GM23338 (cell line): Measurements from ENCODE around the gene IMMP2L. TPM values are rescaled to one million over a fixed set of nuclear protein-coding genes. Genes with fewer than 3 reads are reported as not detected.

Experiments
- ATAC-seq: fragments of 200-7000 bp; cut with Tn5 transposase; 3 replicates; pipeline ENCODE4 v1.9.1; 2020
- DNase-seq: peaks from one replicate; pipeline ENCODE4 v3.0.0-alpha.2; 2015; ENCODE audit warnings: low spot score
- H2AFZ ChIP-seq: fragments of 200-600 bp; sonication (generic); 2 replicates; pipeline ENCODE4 v1.8.0; 2016; ENCODE audit warnings: antibody characterized with exemption, mild to moderate bottlenecking, moderate library complexity
- H3F3A ChIP-seq: fragments of 200-600 bp; sonication (generic); replicated peaks from 2 replicates; pipeline ENCODE4 v1.8.0; 2017; ENCODE audit warnings: antibody characterized with exemption, mixed run types, low read depth
- H3K27ac ChIP-seq: fragments of 200-600 bp; sonication (generic); 2 replicates; pipeline ENCODE4 v1.6.1; 2016; ENCODE audit warnings: low read depth
- H3K27me3 ChIP-seq: fragments of 200-600 bp; sonication (generic); 2 replicates; pipeline ENCODE4 v1.8.0; 2016; ENCODE audit warnings: mild to moderate bottlenecking, mixed run types, moderate library complexity; ENCODE audit not compliant: insufficient read depth
- H3K36me3 ChIP-seq: fragments of 200-600 bp; sonication (generic); 2 replicates; pipeline ENCODE4 v1.8.0; 2016; ENCODE audit warnings: mild to moderate bottlenecking; ENCODE audit not compliant: insufficient read depth
- H3K4me1 ChIP-seq: fragments of 200-600 bp; sonication (generic); 2 replicates; pipeline ENCODE4 v1.8.0; 2016; ENCODE audit warnings: mild to moderate bottlenecking, moderate library complexity; ENCODE audit not compliant: insufficient read depth
- H3K4me2 ChIP-seq: fragments of 200-600 bp; sonication (generic); 2 replicates; pipeline ENCODE4 v1.7.1; 2017; ENCODE audit warnings: mixed run types
- H3K4me3 ChIP-seq: fragments of 200-600 bp; sonication (generic); 2 replicates; pipeline ENCODE4 v1.6.1; 2016; ENCODE audit warnings: mixed run types
- H3K79me2 ChIP-seq: fragments of 200-600 bp; sonication (generic); replicated peaks from 2 replicates; pipeline ENCODE4 v1.8.0; 2017; ENCODE audit warnings: mild to moderate bottlenecking; ENCODE audit not compliant: insufficient read depth
- H3K9me2 ChIP-seq: fragments of 200-600 bp; sonication (generic); 2 replicates; pipeline ENCODE4 v1.8.0; 2017; ENCODE audit not compliant: insufficient read depth
- H4K20me1 ChIP-seq: fragments of 200-600 bp; sonication (generic); replicated peaks from 2 replicates; pipeline ENCODE4 v1.8.0; 2017; ENCODE audit warnings: mild to moderate bottlenecking; ENCODE audit not compliant: insufficient read depth
- H3K27ac Mint-ChIP-seq: 2 replicates; pipeline ENCODE4 v1.8.0; 2020; ENCODE audit warnings: inconsistent platforms, mild to moderate bottlenecking, moderate library complexity, mixed read lengths
- H3K27me3 Mint-ChIP-seq: 3 replicates; pipeline ENCODE4 v1.8.0; 2022; ENCODE audit warnings: low read depth, mild to moderate bottlenecking, moderate library complexity, mixed read lengths, inconsistent platforms; ENCODE audit not compliant: insufficient read depth, poor library complexity
- H3K36me3 Mint-ChIP-seq: 3 replicates; pipeline ENCODE4 v1.8.0; 2021; ENCODE audit warnings: low read depth, mild to moderate bottlenecking, inconsistent platforms, moderate library complexity, mixed read lengths
- H3K4me1 Mint-ChIP-seq: 3 replicates; pipeline ENCODE4 v1.8.0; 2020; ENCODE audit warnings: mild to moderate bottlenecking, inconsistent platforms, mixed read lengths
- H3K4me3 Mint-ChIP-seq: 3 replicates; pipeline ENCODE4 v1.8.0; 2021; ENCODE audit warnings: moderate library complexity, mild to moderate bottlenecking, inconsistent platforms, mixed read lengths
- H3K9me3 Mint-ChIP-seq: 3 replicates; pipeline ENCODE4 v1.8.0; 2020; ENCODE audit warnings: moderate library complexity, mild to moderate bottlenecking, inconsistent platforms, mixed read lengths
- CREB1 ChIP-seq: fragments of 250-450 bp; sonication (Bioruptor Pico); IDR thresholded peaks from 2 replicates; pipeline ENCODE4 v1.5.0; 2020; ENCODE audit warnings: low read depth, mild to moderate bottlenecking, moderate library complexity
- CTCF ChIP-seq, 2 experiments: fragments of 200-600 bp in 1 of 2; sonication (generic) in 1 of 2; conservative IDR thresholded peaks; 2 replicates each; pipeline versions ENCODE4 v1.5.1 to v1.6.1; 2016 to 2017; ENCODE audit warnings: antibody characterized with exemption in 2 of 2, low read depth in 2 of 2, mild to moderate bottlenecking in 2 of 2, moderate library complexity in 1 of 2
- ETS1 ChIP-seq: IDR thresholded peaks from 2 replicates; pipeline ENCODE4 v1.6.1; 2016; ENCODE audit warnings: antibody characterized with exemption
- EZH2 ChIP-seq: fragments of 200-600 bp; sonication (generic); IDR thresholded peaks from one replicate; pipeline ENCODE4 v1.8.0; 2017; ENCODE audit warnings: antibody characterized with exemption, mild to moderate bottlenecking, low read depth; ENCODE audit not compliant: unreplicated experiment
- EZH2phosphoT487 ChIP-seq: fragments of 200-600 bp; sonication (generic); IDR thresholded peaks from one replicate; pipeline ENCODE4 v1.8.1; 2018; ENCODE audit warnings: antibody characterized with exemption; ENCODE audit not compliant: unreplicated experiment
- JUNB ChIP-seq: IDR thresholded peaks from one replicate; pipeline ENCODE4 v1.6.1; 2016; ENCODE audit warnings: antibody characterized with exemption; ENCODE audit not compliant: unreplicated experiment
- NANOG ChIP-seq: IDR thresholded peaks from 2 replicates; pipeline ENCODE4 v1.6.1; 2016; ENCODE audit warnings: antibody characterized with exemption, borderline replicate concordance
- POLR2AphosphoS5 ChIP-seq: IDR thresholded peaks from 2 replicates; pipeline ENCODE4 v1.6.1; 2016; ENCODE audit warnings: antibody characterized with exemption, low read depth
- REST ChIP-seq: IDR thresholded peaks from one replicate; pipeline ENCODE4 v1.6.1; 2018; ENCODE audit warnings: antibody characterized with exemption; ENCODE audit not compliant: unreplicated experiment
- ZNF114 ChIP-seq: fragments of 250-450 bp; sonication (Bioruptor Pico); IDR thresholded peaks from 2 replicates; pipeline ENCODE4 v1.5.0; 2020; ENCODE audit warnings: mild to moderate bottlenecking, moderate library complexity
- ZNF331 ChIP-seq: fragments of 250-450 bp; sonication (Bioruptor Pico); IDR thresholded peaks from 2 replicates; pipeline ENCODE4 v1.5.0; 2020; ENCODE audit warnings: low read depth, mild to moderate bottlenecking, moderate library complexity
- polyA plus RNA-seq: library from polyadenylated mRNA; unstranded; fragments of >200 nt; fragmentation: Nextera tagmentation; extraction: Ambion mirVana; gene quantifications from 2 replicates; pipeline ENCODE4 v1.2.1, GENCODE V29; 2016
- total RNA-seq: library from RNA; depleted of rRNA; stranded (reverse); fragments of >200 nt; shearing (Covaris generic); gene quantifications from 2 replicates; pipeline ENCODE4 v1.2.3, GENCODE V29; 2014

Gene IMMP2L
- total and polyA plus RNA-seq, 2 experiments from 2014 or later = 7.3 to 14.0 TPM

- DNase-seq = no peak
- H3K36me3 Mint-ChIP-seq = no peaks in the 10 kb centered on the region
- no peak overlapping the region for H3K27ac ChIP-seq
These were observed 424.7 kb downstream of the IMMP2L start for GRCh38 chr7:111137296-111138192.

More at GRCh38 chr7:111137296-111138192, 424.7 kb downstream of the IMMP2L start:
- H3K27me3 ChIP-seq = no peaks in the 10 kb centered on the region
- no peaks in the 10 kb centered on the region for H3K36me3 ChIP-seq
- Mint-ChIP-seq H3K27me3 (peaks cover 2% of the 10 kb centered on the region), H3K4me1 (peaks cover 12% of the 10 kb centered on the region; the same call in 2 of the 3 replicates), H3K9me3 (no peaks in the 10 kb centered on the region), H3K27ac (no peak overlapping the region), H3K4me3 (no peak overlapping the region)
- no peaks in the 10 kb centered on the region for H4K20me1 ChIP-seq
- no peaks in the 10 kb centered on the region for H3K79me2 ChIP-seq
- peak; percentile 63 for ATAC-seq
- no peaks in the 10 kb centered on the region for H3F3A ChIP-seq
- H2AFZ ChIP-seq = no peak overlapping the region
- no peaks in the 10 kb centered on the region for H3K9me2 ChIP-seq
- H3K4me1 ChIP-seq = peaks cover 9% of the 10 kb centered on the region
- TF ChIP-seq ZNF114 = no peak
- TF ChIP-seq CTCF (conservative IDR thresholded peaks at IDR 0.05; ENCODE audit: low read depth in 2 of 2) = no peak
- TF ChIP-seq ZNF331 (CRISPR knock-in tag) = no peak
- no peak for TF ChIP-seq ETS1
- TF ChIP-seq EZH2 = no peak
- TF ChIP-seq REST = no peak
- no peak for TF ChIP-seq CREB1 (CRISPR knock-in tag)
- no peak for TF ChIP-seq JUNB
- no peak for TF ChIP-seq POLR2AphosphoS5
- TF ChIP-seq NANOG = no peak
- TF ChIP-seq EZH2phosphoT487 = no peak
- H3K4me3 ChIP-seq = no peak overlapping the region
- no peak overlapping the region for H3K4me2 ChIP-seq
